G401 (cell line): ENCODE results near the gene PCSK5. TPM values are rescaled to one million over a fixed set of nuclear protein-coding genes. Genes with fewer than 3 reads are reported as not detected.

ENCODE experiments used
- DNase-seq: peaks from one replicate; pipeline ENCODE4 v3.0.0-alpha.2; 2015; ENCODE audit warnings: low spot score
- in situ Hi-C: cut with HindIII; loops from 2 replicates; pipeline ENCODE4 v1.10.0; 2016; ENCODE audit warnings: low sequenced_read_pairs, mixed read lengths
- total RNA-seq: library from RNA; depleted of rRNA; stranded (reverse); fragments of >200 nt; shearing (Covaris generic); gene quantifications from 2 replicates; pipeline ENCODE4 v1.2.3, GENCODE V29; 2014

PCSK5 gene
- total RNA-seq, 1 experiment from 2014 or later = 5.3 TPM

GRCh38 chr9:75990576-75991304 is 100.3 kb downstream of the PCSK5 start:
- DNase-seq = no peak
- in situ Hi-C loops = no loop called here

- in situ Hi-C loops = no loop called here
- no peak for DNase-seq
These were observed 102.2 kb downstream of the PCSK5 start for GRCh38 chr9:75992482-75993206.

- in situ Hi-C loops = no loop called here
- no peak for DNase-seq
These were observed 103.0 kb downstream of the PCSK5 start for GRCh38 chr9:75993434-75993833.

GRCh38 chr9:75995066-75995465 is 104.6 kb downstream of the PCSK5 start:
- no peak for DNase-seq
- in situ Hi-C loops = no loop called here

GRCh38 chr9:75996726-75997125 is 106.3 kb downstream of the PCSK5 start:
- in situ Hi-C loops = no loop called here
- no peak for DNase-seq

GRCh38 chr9:75997206-75997605 is 106.7 kb downstream of the PCSK5 start:
- DNase-seq = no peak
- in situ Hi-C loops = no loop called here

- in situ Hi-C loops = no loop called here
- DNase-seq = no peak
These were observed 107.8 kb downstream of the PCSK5 start for GRCh38 chr9:75998096-75998780.

GRCh38 chr9:76001459-76001858 is 111.0 kb downstream of the PCSK5 start:
- no peak for DNase-seq
- in situ Hi-C loops = no loop called here

- in situ Hi-C loops = no loop called here
- no peak for DNase-seq
These were observed 112.6 kb downstream of the PCSK5 start for GRCh38 chr9:76003041-76003440.

GRCh38 chr9:76004526-76004925 is 114.1 kb downstream of the PCSK5 start:
- in situ Hi-C loops = no loop called here
- no peak for DNase-seq

GRCh38 chr9:76007935-76008334 is 117.5 kb downstream of the PCSK5 start:
- DNase-seq = no peak
- in situ Hi-C loops = no loop called here

- in situ Hi-C loops = no loop called here
- DNase-seq = no peak
These were observed 123.3 kb downstream of the PCSK5 start for GRCh38 chr9:76013809-76014208.

GRCh38 chr9:76018235-76018634 is 127.8 kb downstream of the PCSK5 start:
- no peak for DNase-seq
- in situ Hi-C loops = no loop called here

GRCh38 chr9:76018761-76019160 is 128.3 kb downstream of the PCSK5 start:
- DNase-seq = no peak
- in situ Hi-C loops = no loop called here

- in situ Hi-C loops = no loop called here
- no peak for DNase-seq
These were observed 130.2 kb downstream of the PCSK5 start for GRCh38 chr9:76020652-76021051.

- in situ Hi-C loops = no loop called here
- DNase-seq = no peak
These were observed 131.8 kb downstream of the PCSK5 start for GRCh38 chr9:76022317-76022716.

GRCh38 chr9:76023715-76024195 is 133.3 kb downstream of the PCSK5 start:
- DNase-seq = no peak
- in situ Hi-C loops = no loop called here

- in situ Hi-C loops = no loop called here
- no peak for DNase-seq
These were observed 134.8 kb downstream of the PCSK5 start for GRCh38 chr9:76025286-76025685.

- DNase-seq = no peak
- in situ Hi-C loops = no loop called here
These were observed 136.3 kb downstream of the PCSK5 start for GRCh38 chr9:76026796-76027195.

GRCh38 chr9:76027416-76027815 is 136.9 kb downstream of the PCSK5 start:
- no peak for DNase-seq
- in situ Hi-C loops = no loop called here
